Lower lobe of right lung (tissue), 2 donors: ENCODE data around the gene CALN1. TPM values are rescaled to one million over a fixed set of nuclear protein-coding genes. Genes with fewer than 3 reads are reported as not detected.
A peak's percentile ranks its signal among the peaks of the same experiment; 100 is the strongest.

ENCODE experiments used
- ATAC-seq, 2 donors: fragments of 200-7000 bp; cut with Tn5 transposase; one replicate each; pipeline ENCODE4 v1.9.1; 2020 to 2022; ENCODE audit warnings: mild to moderate bottlenecking in 2 of 2, moderate library complexity in 2 of 2
- DNase-seq: peaks from one replicate; pipeline ENCODE4 v3.0.0-alpha.2; 2020
- H3K27ac ChIP-seq: fragments of 200-600 bp; one replicate; pipeline ENCODE4 v1.8.0; 2022
- H3K27me3 ChIP-seq: fragments of 200-600 bp; one replicate; pipeline ENCODE4 v1.8.0; 2022; ENCODE audit warnings: low read depth
- H3K36me3 ChIP-seq: fragments of 200-600 bp; one replicate; pipeline ENCODE4 v1.8.0; 2022; ENCODE audit warnings: mild to moderate bottlenecking
- H3K4me1 ChIP-seq: fragments of 200-600 bp; one replicate; pipeline ENCODE4 v1.8.0; 2022
- H3K4me3 ChIP-seq: fragments of 200-600 bp; one replicate; pipeline ENCODE4 v1.8.0; 2022; ENCODE audit warnings: mild to moderate bottlenecking
- H3K9me3 ChIP-seq: fragments of 200-600 bp; one replicate; pipeline ENCODE4 v1.8.0; 2022
- intact Hi-C: fragments of 100-400 bp; cut with DNase I; formaldehyde crosslinking; loops from one replicate; pipeline ENCODE4 v1.11.0; 2022
- total RNA-seq: library from RNA; stranded (reverse); fragmentation: NEBNext Ultra II Directional; extraction: Animal tissue kit (Norgen Biotek cat#: 25700); gene quantifications from one replicate; pipeline ENCODE4 v1.2.1, GENCODE V29; 2021
- TF ChIP-seq, protein P1 (sequence below): fragments of 200-600 bp; IDR thresholded peaks from one replicate; pipeline ENCODE4 v1.8.0; 2022; ENCODE audit warnings: antibody characterized with exemption, mild to moderate bottlenecking
- donor health status: DM: no; HTN: yes; CAD: no; lungs with severe emphysema.

CALN1 gene
- total RNA-seq, 1 donor from 2014 or later, result not detected

DNA sequence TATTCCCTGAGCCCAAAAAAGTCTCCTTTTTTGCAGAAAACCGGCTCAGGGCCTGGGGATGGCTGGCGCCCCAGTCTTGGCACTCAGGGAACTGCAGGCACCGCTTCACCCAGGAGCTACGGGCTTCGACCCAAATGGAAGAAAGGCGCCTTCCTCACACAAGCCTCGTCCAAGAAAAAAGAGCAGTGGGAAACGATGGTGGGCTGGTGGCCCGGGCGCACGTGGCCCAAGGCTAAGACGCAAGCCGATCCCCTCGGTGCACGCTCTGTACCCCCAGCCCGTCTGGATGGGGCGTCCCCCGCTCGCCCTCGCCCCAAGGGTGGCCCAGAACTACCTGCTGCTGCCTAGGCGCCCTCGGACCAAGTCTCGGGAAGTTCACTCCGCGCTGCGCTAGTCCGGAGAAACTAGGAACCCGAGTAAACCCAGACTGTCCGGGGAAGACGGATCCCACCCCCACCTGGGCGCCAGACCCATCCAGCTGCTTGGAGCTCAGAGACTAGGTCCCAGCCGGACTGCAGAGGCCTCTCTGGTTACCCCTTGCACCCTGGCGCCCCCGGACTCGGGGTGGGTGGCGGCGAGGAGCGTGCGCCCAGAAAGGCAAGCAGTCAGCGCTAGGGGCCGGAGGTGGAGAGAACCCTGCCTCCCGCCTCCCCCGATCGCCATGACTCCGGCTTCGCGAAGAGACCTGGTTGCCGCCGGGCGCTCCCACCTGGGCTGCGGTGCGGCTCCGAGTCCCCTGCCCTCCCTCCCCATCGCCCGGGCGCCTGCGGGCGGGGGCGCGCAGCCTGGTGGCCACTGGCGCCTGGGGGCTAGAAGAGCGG lies 76.4 kb downstream of the CALN1 start:
- Histone ChIP-seq H3K36me3 (no peaks in the 10 kb centered on the region), H3K4me3 (no peak overlapping the region), H3K9me3 (no peaks in the 10 kb centered on the region), H3K27ac (no peak overlapping the region), H3K4me1 (no peaks in the 10 kb centered on the region), H3K27me3 (peaks cover 37% of the 10 kb centered on the region)
- ATAC-seq (peak in 1 of 2 donors; percentile 15), DNase-seq (no peak)
- TF ChIP-seq, protein P1, sequence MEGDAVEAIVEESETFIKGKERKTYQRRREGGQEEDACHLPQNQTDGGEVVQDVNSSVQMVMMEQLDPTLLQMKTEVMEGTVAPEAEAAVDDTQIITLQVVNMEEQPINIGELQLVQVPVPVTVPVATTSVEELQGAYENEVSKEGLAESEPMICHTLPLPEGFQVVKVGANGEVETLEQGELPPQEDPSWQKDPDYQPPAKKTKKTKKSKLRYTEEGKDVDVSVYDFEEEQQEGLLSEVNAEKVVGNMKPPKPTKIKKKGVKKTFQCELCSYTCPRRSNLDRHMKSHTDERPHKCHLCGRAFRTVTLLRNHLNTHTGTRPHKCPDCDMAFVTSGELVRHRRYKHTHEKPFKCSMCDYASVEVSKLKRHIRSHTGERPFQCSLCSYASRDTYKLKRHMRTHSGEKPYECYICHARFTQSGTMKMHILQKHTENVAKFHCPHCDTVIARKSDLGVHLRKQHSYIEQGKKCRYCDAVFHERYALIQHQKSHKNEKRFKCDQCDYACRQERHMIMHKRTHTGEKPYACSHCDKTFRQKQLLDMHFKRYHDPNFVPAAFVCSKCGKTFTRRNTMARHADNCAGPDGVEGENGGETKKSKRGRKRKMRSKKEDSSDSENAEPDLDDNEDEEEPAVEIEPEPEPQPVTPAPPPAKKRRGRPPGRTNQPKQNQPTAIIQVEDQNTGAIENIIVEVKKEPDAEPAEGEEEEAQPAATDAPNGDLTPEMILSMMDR, result no peak
- intact Hi-C loops, result no loop called here

DNA sequence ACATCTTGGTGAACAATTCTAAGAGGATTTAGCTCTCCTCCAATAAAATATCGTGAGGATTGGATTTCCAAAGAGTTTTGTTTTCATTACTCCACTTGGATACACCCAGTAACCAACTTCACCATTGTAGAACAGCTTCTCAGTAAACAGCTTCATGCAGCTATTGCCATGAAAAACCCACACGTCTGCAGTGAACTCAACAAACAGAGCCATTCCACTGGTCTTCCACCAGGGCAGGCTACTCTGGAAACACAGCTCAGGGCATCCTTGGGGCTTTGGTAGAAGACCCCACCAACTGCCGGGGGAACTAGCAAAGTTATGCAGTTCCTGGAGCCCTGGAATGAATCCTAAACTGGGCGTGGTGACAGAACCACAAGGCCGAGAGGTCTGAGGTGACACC lies 77.4 kb downstream of the CALN1 start:
- Histone ChIP-seq H3K9me3 (no peaks in the 10 kb centered on the region), H3K27ac (no peak overlapping the region), H3K27me3 (peaks cover 37% of the 10 kb centered on the region), H3K4me3 (no peak overlapping the region), H3K4me1 (no peaks in the 10 kb centered on the region), H3K36me3 (no peaks in the 10 kb centered on the region)
- TF ChIP-seq, protein P1, result no peak
- intact Hi-C loops, result no loop called here
- DNase-seq, result no peak
- ATAC-seq, result no peak

DNA sequence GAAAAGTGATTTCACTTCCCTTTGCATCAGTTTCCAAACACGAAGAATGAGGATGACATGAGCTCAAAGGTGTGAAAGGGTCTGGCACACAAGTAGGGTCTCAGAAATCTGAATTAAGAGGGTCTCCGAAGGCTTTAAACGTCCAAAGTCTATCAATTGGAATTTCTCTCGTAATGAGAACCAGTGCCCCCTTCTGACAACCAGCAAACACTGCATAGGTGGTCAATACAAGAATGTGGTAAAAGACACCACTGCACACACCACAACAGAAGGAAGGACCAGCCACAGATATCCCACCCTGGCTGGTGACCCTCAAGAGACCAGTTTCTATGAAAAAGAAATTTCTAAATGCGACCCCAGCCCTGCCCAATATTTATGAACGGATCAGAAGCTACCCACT lies 78.1 kb downstream of the CALN1 start:
- Histone ChIP-seq H3K9me3 (no peaks in the 10 kb centered on the region), H3K27me3 (peaks cover 37% of the 10 kb centered on the region), H3K27ac (no peak overlapping the region), H3K4me1 (no peaks in the 10 kb centered on the region), H3K36me3 (no peaks in the 10 kb centered on the region), H3K4me3 (no peak overlapping the region)
- ATAC-seq (no peak), DNase-seq (no peak)
- intact Hi-C loops, result no loop called here
- TF ChIP-seq, protein P1, result no peak

DNA sequence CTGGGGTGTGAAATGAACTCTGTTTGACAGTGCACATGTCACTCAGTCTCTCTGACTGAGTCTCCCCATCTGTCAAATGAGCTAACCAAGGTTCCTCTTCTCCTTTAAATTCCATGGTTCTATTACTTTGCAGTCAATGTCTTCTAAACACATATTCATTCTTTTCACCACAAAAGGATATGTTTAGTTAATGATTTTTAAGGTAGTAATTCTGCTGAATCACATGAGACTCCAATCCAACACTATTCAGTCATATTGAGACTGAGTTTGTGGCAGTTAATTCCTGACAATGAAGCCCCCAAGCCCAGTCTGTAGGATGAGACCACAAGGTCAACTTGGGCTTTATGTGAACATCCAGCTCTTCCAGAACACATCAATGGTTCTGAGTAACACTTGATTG lies 85.3 kb downstream of the CALN1 start:
- Histone ChIP-seq H3K36me3 (no peaks in the 10 kb centered on the region), H3K27me3 (no peaks in the 10 kb centered on the region), H3K4me3 (no peak overlapping the region), H3K9me3 (no peaks in the 10 kb centered on the region), H3K27ac (no peak overlapping the region), H3K4me1 (no peaks in the 10 kb centered on the region)
- DNase-seq (no peak), ATAC-seq (no peak)
- TF ChIP-seq, protein P1, result no peak
- intact Hi-C loops, result no loop called here

DNA sequence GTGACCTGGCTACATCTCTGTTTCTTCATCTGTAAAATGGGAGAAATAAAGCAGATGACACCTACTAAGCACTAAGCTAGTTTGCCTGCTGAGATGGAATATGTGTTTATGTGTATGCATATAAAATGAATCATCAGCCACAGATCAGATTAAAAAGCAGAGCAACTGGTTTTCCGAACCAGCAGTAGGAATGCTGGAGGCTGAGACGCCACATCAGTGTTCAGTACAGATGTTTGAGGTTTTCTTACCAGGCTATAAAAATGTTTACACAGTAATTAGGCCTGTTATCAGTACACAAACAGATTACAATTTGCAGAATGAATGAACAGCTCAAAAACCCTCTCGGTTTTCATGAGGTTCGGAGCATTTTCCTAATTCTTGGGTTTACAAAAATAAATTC lies 85.8 kb downstream of the CALN1 start:
- H3K36me3 ChIP-seq, result no peaks in the 10 kb centered on the region
- H3K27me3 ChIP-seq, result no peaks in the 10 kb centered on the region
- TF ChIP-seq, protein P1, result no peak
- no peaks in the 10 kb centered on the region for H3K9me3 ChIP-seq
- ATAC-seq (no peak), DNase-seq (no peak)
- no peak overlapping the region for H3K27ac ChIP-seq
- intact Hi-C loops, result no loop called here
- no peaks in the 10 kb centered on the region for H3K4me1 ChIP-seq
- H3K4me3 ChIP-seq, result no peak overlapping the region
